GM21367 (cell line): Measurements from ENCODE around the gene WHRN.

Experiments used
- ATAC-seq: cut with Tn5 transposase; IDR thresholded peaks from one replicate; pipeline ENCODE4 v1.9.1; 2021; ENCODE audit not compliant: unreplicated experiment

WHRN gene

DNA sequence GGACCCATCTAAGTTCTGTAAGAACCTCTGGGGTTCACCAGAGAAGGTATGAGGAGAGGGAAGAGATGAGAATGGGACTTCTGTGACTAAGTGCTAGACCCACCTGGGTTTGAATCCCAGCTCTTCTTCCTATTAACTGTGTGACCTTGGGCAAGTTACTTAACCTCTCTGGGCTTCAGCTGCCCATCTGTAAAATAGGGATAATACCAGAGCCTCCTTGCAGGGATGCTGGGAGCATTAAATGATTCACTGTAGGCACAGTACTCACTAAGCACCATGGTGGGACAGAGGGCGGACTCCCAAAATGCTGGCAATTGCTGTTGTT is 53.6 kb downstream of the WHRN start:
- no peak for ATAC-seq

- no peak for ATAC-seq
These were observed 54.2 kb downstream of the WHRN start for GRCh38 chr9:114450833-114451706.

GRCh38 chr9:114450181-114450580 is 55.1 kb downstream of the WHRN start:
- no peak for ATAC-seq

GRCh38 chr9:114449236-114449635 is 56.0 kb downstream of the WHRN start:
- no peak for ATAC-seq

DNA sequence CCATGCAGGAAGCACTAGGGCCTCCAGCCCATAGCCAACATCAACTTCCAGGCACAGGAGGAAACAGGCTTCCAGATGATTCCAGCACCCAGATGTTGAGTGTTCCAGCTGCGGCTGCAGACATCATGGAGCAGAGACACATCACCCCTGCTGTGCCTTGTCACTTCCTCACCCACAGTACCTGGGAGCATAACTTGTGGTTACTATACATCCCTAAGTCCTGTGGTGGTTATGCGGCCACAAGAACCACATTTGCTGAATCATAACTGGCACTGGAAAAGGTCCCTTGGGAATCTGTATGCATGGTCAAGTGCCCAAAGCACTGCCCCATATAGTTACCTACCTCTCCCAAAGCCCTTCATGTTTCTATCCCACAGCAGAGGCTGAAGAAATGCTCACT is 56.6 kb downstream of the WHRN start:
- no peak for ATAC-seq

DNA sequence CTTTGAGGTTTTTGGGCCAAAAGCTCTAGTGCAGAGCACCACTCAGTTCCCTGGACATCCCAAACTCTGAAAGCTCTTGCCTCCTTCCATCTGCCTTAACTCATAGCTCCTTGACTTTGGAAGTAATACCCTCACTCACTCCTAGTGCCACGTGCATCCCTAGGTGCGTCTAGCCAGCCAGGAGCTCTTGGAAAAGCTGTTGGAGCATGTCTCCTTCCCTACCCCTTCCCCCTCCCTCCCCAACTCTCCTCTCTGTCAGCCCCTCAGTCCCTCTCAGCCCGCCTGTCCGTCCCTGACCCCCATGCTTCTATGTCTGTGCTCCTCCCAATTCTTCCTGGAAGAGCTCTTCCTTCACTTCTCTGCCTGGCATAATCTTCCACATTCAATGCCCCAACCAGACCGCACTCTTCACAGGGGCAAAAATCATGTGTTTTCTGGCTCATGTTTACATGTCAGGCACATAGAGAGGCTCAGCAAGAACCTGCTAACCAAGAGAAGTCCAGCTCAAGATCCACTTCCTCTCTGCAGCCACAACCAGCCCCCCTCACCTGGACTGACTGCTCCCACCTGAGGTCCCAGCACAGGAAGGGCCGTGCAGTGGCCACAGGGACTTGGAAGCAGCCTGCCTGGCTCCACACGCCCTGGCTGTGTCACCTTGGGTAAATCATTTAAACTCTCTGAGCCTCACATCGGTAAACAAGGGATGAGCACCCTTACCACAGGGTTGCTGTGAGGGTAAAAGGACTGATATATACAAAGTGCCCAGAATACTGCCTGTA is 58.4 kb downstream of the WHRN start:
- no peak for ATAC-seq

GRCh38 chr9:114446036-114446435 is 59.2 kb downstream of the WHRN start:
- ATAC-seq, result no peak

DNA sequence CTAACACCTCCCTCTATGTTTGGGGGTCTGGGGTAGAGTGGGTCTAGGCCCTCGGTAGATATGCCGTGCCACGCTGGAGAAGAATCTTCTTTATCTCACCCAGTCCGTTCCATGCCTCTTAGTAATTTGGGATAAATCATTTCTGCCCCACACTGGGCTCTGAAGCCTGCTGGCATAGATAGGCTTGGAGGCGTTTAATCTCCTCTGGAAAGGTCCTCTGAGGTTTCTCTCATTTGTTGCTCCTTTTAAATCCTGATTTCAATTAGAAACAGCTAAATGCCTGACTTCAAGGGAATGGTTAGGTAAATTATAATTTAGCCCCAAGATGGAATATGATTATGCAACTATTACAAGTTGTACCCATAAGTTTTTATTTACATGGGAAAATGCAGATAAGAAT is 59.7 kb downstream of the WHRN start:
- ATAC-seq, result no peak

GRCh38 chr9:114442022-114442421 is 63.3 kb downstream of the WHRN start:
- ATAC-seq, result no peak

- no peak for ATAC-seq
These were observed 67.8 kb downstream of the WHRN start for GRCh38 chr9:114437401-114437893.

- no peak for ATAC-seq
These were observed 70.4 kb downstream of the WHRN start for GRCh38 chr9:114434878-114435311.

DNA sequence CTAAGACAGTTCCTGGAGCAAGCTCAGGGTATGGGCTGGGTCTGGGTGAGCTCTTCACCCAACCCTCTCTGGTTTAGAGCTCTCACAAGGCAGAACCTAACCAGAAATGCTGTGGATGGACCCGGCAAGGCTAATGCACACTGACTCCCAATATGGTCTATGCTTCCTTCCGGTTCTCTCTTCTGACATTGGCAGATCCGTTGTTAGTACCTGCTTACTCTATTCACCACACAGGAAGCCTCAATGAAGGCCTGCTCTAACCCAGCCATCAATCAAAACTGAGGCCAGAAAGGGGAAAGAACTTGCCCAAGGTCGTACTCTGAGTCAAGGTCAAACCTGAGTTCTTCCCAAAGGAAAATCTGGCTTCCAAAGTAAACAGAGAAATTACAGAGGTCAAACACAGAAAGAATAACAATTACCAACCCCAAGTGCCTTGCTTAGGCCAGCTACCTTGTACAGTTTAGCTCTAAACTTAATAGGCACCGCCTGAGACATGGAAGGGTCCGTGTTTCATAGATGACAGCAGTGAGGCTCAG is 71.5 kb downstream of the WHRN start:
- ATAC-seq, result no peak

- ATAC-seq, result no peak
These were observed 72.2 kb downstream of the WHRN start for GRCh38 chr9:114433086-114433485.

DNA sequence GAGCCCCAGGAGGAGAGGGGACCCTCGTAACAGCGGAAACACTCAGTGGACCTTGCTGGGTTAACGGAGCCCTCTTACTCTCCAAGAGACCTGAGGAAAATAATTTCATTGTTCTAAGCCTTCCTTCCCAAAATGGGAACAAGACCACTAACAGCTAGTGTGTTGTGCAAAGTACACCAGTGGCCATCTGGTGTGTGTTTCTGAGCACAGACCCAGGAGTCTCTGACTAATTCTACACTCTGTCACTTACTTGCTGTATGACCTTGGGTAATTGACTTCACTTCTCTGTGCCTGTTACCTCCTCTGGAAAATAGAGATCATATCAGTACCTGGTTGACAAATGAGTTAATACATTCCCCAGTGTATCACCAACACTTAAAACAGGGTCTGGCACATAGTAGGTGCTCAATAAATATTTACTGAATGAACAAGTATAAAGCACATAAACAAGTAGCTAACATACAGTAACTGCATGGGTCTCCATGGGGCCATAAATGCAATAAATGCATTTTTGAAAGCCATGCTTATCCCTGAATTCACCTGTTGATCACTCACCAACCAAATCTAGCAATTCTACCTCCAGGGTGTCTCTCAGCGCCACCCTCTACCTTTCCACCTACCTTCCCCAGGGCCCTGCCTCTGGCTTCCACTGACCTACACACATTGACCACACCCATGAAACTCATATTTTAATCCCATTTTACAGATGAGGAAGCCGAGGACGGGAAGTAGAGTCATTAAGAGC is 72.8 kb downstream of the WHRN start:
- ATAC-seq, result no peak

- ATAC-seq, result no peak
These were observed 73.5 kb downstream of the WHRN start for GRCh38 chr9:114431770-114432169.

DNA sequence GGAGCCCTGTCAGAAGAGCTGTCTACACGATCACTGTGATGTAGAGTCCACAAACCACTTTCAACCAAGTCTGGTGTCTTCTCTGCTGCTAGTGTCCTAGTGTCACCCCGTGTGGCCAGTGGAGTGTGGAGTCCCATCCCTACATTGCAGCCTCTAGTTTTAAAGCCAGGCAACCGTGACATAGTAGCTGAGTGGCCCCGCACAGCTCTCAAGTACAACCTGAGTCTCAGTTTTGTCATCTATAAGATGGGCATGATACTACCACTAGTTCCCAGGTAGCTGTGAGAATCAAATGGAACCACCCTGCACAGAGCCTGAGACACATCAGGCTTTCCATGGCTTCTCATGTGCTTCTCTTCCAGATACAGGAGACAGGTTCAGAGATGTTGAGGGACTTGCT is 74.3 kb downstream of the WHRN start:
- ATAC-seq, result no peak

DNA sequence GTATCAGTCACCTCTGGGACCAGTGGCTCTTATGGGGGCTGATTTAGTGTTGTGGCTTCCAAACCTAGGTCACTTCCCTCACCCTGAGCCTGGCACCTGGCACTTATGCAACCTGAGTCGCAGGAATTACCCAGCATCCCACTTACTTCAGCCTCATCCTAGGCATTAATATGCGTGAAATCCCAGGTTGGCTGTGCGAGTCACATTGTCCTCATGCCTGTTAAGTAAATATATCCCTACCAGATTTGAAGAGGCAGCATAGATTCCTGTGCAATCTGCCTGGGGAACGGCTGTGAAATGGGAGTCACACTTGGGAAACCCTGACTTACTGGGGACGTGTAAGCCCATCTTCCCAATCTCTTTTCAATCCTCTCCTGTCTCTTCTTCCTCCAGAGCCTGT is 74.8 kb downstream of the WHRN start:
- no peak for ATAC-seq

- no peak for ATAC-seq
These were observed 75.8 kb downstream of the WHRN start for GRCh38 chr9:114429488-114429887.

- ATAC-seq, result no peak
These were observed 76.8 kb downstream of the WHRN start for GRCh38 chr9:114428466-114428865.

DNA sequence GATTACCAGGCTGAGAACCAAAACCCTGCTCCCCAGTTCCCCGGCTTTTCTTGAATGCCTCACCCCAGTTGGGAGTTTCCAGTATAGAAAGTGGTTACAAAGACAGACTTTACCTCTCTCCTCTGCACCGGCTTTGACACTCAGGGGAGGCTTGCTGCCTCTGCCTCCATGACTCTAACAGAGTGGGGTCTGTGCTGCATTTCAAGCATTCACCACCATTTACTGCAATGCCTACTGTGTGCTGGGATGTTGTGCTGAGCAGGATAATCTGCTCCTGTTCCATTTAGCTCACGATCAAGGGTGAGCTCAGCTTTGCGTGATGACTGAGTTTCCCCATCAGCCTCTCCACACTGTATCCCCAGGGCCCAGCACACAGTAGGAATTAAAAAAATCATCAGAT is 77.6 kb downstream of the WHRN start:
- no peak for ATAC-seq
